ENCODE results near the gene AIFM2. TPM values are rescaled to one million over a fixed set of nuclear protein-coding genes. Genes with fewer than 3 reads are reported as not detected.

Gene AIFM2
- total and polyA plus RNA-seq, 2 of the 13 experiments (the other 11 are each of a cell fraction or from before 2014, with no cell fraction given) = 20.3 to 29.5 TPM

- H3K27ac ChIP-seq (ENCODE audit: extremely low read length, insufficient read depth, low read length) = no peak overlapping the region
- no peak overlapping the region for H2AFZ ChIP-seq (ENCODE audit: low read length)
- no peak for DNase-seq (ENCODE audit: low spot score)
- H3K9me3 ChIP-seq (ENCODE audit: low read length) = no peaks in the 10 kb centered on the region
- intact Hi-C loops (cut with micrococcal nuclease; ENCODE audit: unreplicated experiment) = no loop called here
- ATAC-seq = no peak
- ChIA-PET CTCF (ENCODE audit: low intra/inter-chr PET ratio, low total read pairs) (no interaction called here), POLR2A (interaction anchor here (1.0 kb wide), 1 partner anchor 8 kb away, joined by 3 read pairs; the partner anchor contains the start of gene TYSND1)
- no peaks in the 10 kb centered on the region for H3K36me3 ChIP-seq (replicated peaks in 1 of 2; ENCODE audit: control insufficient read depth in 1 of 2, insufficient read depth in 2 of 2, low read length in 2 of 2)
- no peak for FAIRE-seq
- no peaks in the 10 kb centered on the region for H3K27me3 ChIP-seq (ENCODE audit: control insufficient read depth in 1 of 2, insufficient read depth in 2 of 2, low read length in 2 of 2)
- peaks cover 17% of the 10 kb centered on the region for H3K4me1 ChIP-seq (ENCODE audit: insufficient read depth, low read length)
- 90% methylated on average over 8 of the region's 14 CpGs for WGBS (ENCODE audit: low lambda C conversion rate)
- H4K20me1 ChIP-seq (ENCODE audit: insufficient read depth, low read length) = no peaks in the 10 kb centered on the region
- H3K9ac ChIP-seq (ENCODE audit: insufficient read depth, low read depth, low read length) = no peak overlapping the region
- H3K4me2 ChIP-seq (ENCODE audit: low read depth, low read length) = no peak overlapping the region
- no TSS peak for BruUV-seq (replicated peaks)
- no peak overlapping the region for H3K4me3 ChIP-seq (replicated peaks in 1 of 3; ENCODE audit: insufficient read depth in 1 of 3, low read depth in 2 of 3, low read length in 3 of 3)
- TF ChIP-seq AGO2 (optimal IDR thresholded peaks at IDR 0.05; ENCODE audit: low read depth, low read length) = peak; percentile 27
- TF ChIP-seq REL (CRISPR knock-in tag; conservative IDR thresholded peaks at IDR 0.05) = no peak
- H3K79me2 ChIP-seq (ENCODE audit: insufficient read depth, low read length) = no peaks in the 10 kb centered on the region
- in situ Hi-C loops (cut with HindIII; ENCODE audit: extremely low pct_ligation_motif_present, low pct_unique_long_range_greater_than_20kb) = no loop called here
Measured at GRCh38 chr10:70137927-70138883, 5.6 kb upstream of the AIFM2 start.

DNA sequence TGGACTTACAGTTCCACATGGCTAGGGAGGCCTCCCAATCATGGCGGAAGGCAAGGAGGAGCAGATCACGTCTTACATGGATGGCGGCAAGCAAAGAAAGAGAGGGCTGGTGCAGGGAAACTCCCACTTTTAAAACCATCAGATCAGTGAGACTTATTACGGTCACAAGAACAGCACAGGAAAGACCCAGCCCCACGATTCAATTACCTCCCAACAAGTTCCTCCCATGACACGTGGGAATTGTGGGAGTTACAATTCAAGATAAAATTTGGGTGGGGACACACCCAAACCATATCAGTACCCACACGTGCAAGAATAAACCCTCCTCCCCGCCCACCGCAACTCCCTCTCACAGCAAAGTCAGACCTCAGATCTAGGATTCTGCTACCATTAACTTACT is 4.5 kb upstream of the AIFM2 start:
- no peaks in the 10 kb centered on the region for H3K36me3 ChIP-seq (replicated peaks in 1 of 2; ENCODE audit: control insufficient read depth in 1 of 2, insufficient read depth in 2 of 2, low read length in 2 of 2)
- H3K27me3 ChIP-seq (ENCODE audit: control insufficient read depth in 1 of 2, insufficient read depth in 2 of 2, low read length in 2 of 2) = no peaks in the 10 kb centered on the region
- H3K4me1 ChIP-seq (ENCODE audit: insufficient read depth, low read length) = peaks cover 21% of the 10 kb centered on the region
- H3K79me2 ChIP-seq (ENCODE audit: insufficient read depth, low read length) = peaks cover 3% of the 10 kb centered on the region
- BruUV-seq (replicated peaks) = no TSS peak
- H4K20me1 ChIP-seq (ENCODE audit: insufficient read depth, low read length) = no peaks in the 10 kb centered on the region
- WGBS (ENCODE audit: low lambda C conversion rate) = 82% methylated on average over 9 of the region's 9 CpGs
- H2AFZ ChIP-seq (ENCODE audit: low read length) = no peak overlapping the region
- in situ Hi-C loops (cut with HindIII; ENCODE audit: extremely low pct_ligation_motif_present, low pct_unique_long_range_greater_than_20kb) (no loop called here), intact Hi-C loops (cut with micrococcal nuclease; ENCODE audit: unreplicated experiment) (no loop called here)
- no peak for ATAC-seq
- POLR2A ChIA-PET = interaction anchor here (10.3 kb wide), 1 partner anchor 8 kb away, joined by 109 read pairs; the partner anchor contains the start of gene TYSND1
- H3K9me3 ChIP-seq (ENCODE audit: low read length) = no peaks in the 10 kb centered on the region
- no peak overlapping the region for H3K27ac ChIP-seq (ENCODE audit: extremely low read length, insufficient read depth, low read length)
- no peak for FAIRE-seq
- H3K4me3 ChIP-seq (replicated peaks in 1 of 3; ENCODE audit: insufficient read depth in 1 of 3, low read depth in 2 of 3, low read length in 3 of 3) = no peak overlapping the region
- DNase-seq (ENCODE audit: low spot score) = no peak
- no peak overlapping the region for H3K9ac ChIP-seq (ENCODE audit: insufficient read depth, low read depth, low read length)
- CTCF ChIA-PET (ENCODE audit: low intra/inter-chr PET ratio, low total read pairs) = no interaction called here
- H3K4me2 ChIP-seq (ENCODE audit: low read depth, low read length) = no peak overlapping the region
- TF ChIP-seq, protein P1, sequence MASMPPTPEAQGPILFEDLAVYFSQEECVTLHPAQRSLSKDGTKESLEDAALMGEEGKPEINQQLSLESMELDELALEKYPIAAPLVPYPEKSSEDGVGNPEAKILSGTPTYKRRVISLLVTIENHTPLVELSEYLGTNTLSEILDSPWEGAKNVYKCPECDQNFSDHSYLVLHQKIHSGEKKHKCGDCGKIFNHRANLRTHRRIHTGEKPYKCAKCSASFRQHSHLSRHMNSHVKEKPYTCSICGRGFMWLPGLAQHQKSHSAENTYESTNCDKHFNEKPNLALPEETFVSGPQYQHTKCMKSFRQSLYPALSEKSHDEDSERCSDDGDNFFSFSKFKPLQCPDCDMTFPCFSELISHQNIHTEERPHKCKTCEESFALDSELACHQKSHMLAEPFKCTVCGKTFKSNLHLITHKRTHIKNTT (CRISPR knock-in tag; IDR thresholded peaks at IDR 0.05) = no peak
- TF ChIP-seq BRD4 (CRISPR knock-in tag; IDR thresholded peaks at IDR 0.05) (no peak), PITX1 (CRISPR knock-in tag; IDR thresholded peaks at IDR 0.05) (no peak), CENPT (CRISPR knock-in tag; IDR thresholded peaks at IDR 0.05; ENCODE audit: low read depth) (no peak), ZBTB39 (CRISPR knock-in tag; IDR thresholded peaks at IDR 0.05) (no peak), ZNF205 (CRISPR knock-in tag; IDR thresholded peaks at IDR 0.05) (no peak), HDAC1 (CRISPR knock-in tag; IDR thresholded peaks at IDR 0.05) (no peak), MYPOP (CRISPR knock-in tag; IDR thresholded peaks at IDR 0.05) (no peak)
- TF ChIP-seq, protein P2, sequence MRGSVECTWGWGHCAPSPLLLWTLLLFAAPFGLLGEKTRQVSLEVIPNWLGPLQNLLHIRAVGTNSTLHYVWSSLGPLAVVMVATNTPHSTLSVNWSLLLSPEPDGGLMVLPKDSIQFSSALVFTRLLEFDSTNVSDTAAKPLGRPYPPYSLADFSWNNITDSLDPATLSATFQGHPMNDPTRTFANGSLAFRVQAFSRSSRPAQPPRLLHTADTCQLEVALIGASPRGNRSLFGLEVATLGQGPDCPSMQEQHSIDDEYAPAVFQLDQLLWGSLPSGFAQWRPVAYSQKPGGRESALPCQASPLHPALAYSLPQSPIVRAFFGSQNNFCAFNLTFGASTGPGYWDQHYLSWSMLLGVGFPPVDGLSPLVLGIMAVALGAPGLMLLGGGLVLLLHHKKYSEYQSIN (CRISPR knock-in tag; IDR thresholded peaks at IDR 0.05; ENCODE audit: borderline replicate concordance) = no peak

Measured in HepG2 (cell line).